Osteoblast (primary cell): ENCODE results near the gene SLC41A3. TPM values are rescaled to one million over a fixed set of nuclear protein-coding genes. Genes with fewer than 3 reads are reported as not detected.

Experiments
- DNase-seq: peaks from one replicate; pipeline ENCODE4 v3.0.0; 2011; ENCODE audit warnings: low spot score, mixed read lengths; ENCODE audit not compliant: insufficient read length; ENCODE audit errors: missing footprints
- H2AFZ ChIP-seq: 2 replicates; pipeline ENCODE4 v1.6.0; 2011; ENCODE audit warnings: mild to moderate bottlenecking, low read length
- H3K27ac ChIP-seq: 2 replicates; pipeline ENCODE4 v1.5.1; 2011; ENCODE audit warnings: mild to moderate bottlenecking, low read depth, low read length, moderate library complexity
- H3K27me3 ChIP-seq: 2 replicates; pipeline ENCODE4 v1.6.0; 2012; ENCODE audit warnings: mild to moderate bottlenecking, control low read depth, inconsistent platforms, low read length, moderate library complexity; ENCODE audit not compliant: insufficient read depth
- H3K36me3 ChIP-seq: 2 replicates; pipeline ENCODE4 v1.5.1; 2011; ENCODE audit warnings: mild to moderate bottlenecking, low read length, control low read depth, moderate library complexity; ENCODE audit not compliant: insufficient read depth
- H3K4me1 ChIP-seq: 2 replicates; pipeline ENCODE4 v1.5.1; 2011; ENCODE audit warnings: mild to moderate bottlenecking, low read length, control low read depth, moderate library complexity; ENCODE audit not compliant: insufficient read depth
- H3K4me2 ChIP-seq: 2 replicates; pipeline ENCODE4 v1.6.0; 2011; ENCODE audit warnings: mild to moderate bottlenecking, low read length; ENCODE audit not compliant: insufficient read depth
- H3K4me3 ChIP-seq: fragments of 200-600 bp; sonication (generic); 3 replicates; pipeline ENCODE4 v1.5.1; 2012; ENCODE audit warnings: mild to moderate bottlenecking, low read length, inconsistent platforms; ENCODE audit not compliant: insufficient read depth
- H3K79me2 ChIP-seq: 2 replicates; pipeline ENCODE4 v1.6.0; 2012; ENCODE audit warnings: mild to moderate bottlenecking, low read length, control low read depth, inconsistent platforms; ENCODE audit not compliant: insufficient read depth
- H3K9me3 ChIP-seq: 2 replicates; pipeline ENCODE4 v1.5.1; 2011; ENCODE audit warnings: low read depth, low read length, control low read depth
- H4K20me1 ChIP-seq: 2 replicates; pipeline ENCODE4 v1.6.0; 2012; ENCODE audit warnings: mild to moderate bottlenecking, low read length, control low read depth; ENCODE audit not compliant: insufficient read depth
- total RNA-seq: library from RNA; depleted of rRNA; stranded (reverse); fragments of >200 nt; gene quantifications from 2 replicates; pipeline ENCODE4 v1.2.3, GENCODE V29; 2012
- TF ChIP-seq, protein P1 (sequence below): IDR thresholded peaks from 2 replicates; pipeline ENCODE4 v1.5.1; 2011; ENCODE audit warnings: mild to moderate bottlenecking, low read depth, low read length, moderate library complexity; ENCODE audit errors: extremely low read depth

The SLC41A3 gene
- total RNA-seq, 1 donor = 59.4 TPM

- DNase-seq = no peak
- H3K9me3 ChIP-seq = peaks cover 2% of the 10 kb centered on the region
- peaks cover under 1% of the 10 kb centered on the region for H4K20me1 ChIP-seq
- TF ChIP-seq, protein P1, sequence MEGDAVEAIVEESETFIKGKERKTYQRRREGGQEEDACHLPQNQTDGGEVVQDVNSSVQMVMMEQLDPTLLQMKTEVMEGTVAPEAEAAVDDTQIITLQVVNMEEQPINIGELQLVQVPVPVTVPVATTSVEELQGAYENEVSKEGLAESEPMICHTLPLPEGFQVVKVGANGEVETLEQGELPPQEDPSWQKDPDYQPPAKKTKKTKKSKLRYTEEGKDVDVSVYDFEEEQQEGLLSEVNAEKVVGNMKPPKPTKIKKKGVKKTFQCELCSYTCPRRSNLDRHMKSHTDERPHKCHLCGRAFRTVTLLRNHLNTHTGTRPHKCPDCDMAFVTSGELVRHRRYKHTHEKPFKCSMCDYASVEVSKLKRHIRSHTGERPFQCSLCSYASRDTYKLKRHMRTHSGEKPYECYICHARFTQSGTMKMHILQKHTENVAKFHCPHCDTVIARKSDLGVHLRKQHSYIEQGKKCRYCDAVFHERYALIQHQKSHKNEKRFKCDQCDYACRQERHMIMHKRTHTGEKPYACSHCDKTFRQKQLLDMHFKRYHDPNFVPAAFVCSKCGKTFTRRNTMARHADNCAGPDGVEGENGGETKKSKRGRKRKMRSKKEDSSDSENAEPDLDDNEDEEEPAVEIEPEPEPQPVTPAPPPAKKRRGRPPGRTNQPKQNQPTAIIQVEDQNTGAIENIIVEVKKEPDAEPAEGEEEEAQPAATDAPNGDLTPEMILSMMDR = no peak
- no peaks in the 10 kb centered on the region for H3K27me3 ChIP-seq
- no peak overlapping the region for H3K27ac ChIP-seq
- no peaks in the 10 kb centered on the region for H3K36me3 ChIP-seq
- H3K4me1 ChIP-seq = no peaks in the 10 kb centered on the region
- no peak overlapping the region for H2AFZ ChIP-seq
- H3K4me3 ChIP-seq = no peak overlapping the region
- no peaks in the 10 kb centered on the region for H3K79me2 ChIP-seq
- H3K4me2 ChIP-seq = no peak overlapping the region
These were observed 50.7 kb downstream of the SLC41A3 start for GRCh38 chr3:126033051-126033745.

DNA sequence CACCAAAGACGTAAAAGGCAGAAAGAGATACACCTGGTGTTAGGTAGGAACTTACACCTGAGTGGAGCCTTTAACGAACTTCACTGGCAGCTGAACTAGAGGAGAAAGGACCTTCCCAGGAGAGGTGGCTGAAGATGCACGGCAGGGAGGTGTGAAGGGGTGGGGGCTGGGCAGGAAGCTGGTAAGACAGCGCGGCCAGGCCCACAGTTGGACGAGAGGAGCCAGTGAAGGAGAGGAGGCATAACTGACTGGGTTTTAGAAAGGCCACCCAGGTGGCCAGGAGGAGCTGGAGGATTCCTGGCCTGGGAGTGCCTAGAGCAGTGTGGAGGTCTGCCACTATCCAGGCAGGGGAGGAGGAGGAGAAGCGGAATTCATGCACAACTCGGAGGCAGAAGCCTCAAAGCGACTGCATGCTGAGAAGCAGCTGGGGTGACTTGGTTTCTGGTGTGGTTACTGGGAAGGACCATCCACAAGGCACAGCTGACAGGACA, 51.9 kb downstream of the SLC41A3 start:
- TF ChIP-seq, protein P1 = no peak
- no peak overlapping the region for H3K27ac ChIP-seq

GRCh38 chr3:126030455-126030854, 53.5 kb downstream of the SLC41A3 start:
- H3K79me2 ChIP-seq = no peaks in the 10 kb centered on the region
- no peak overlapping the region for H3K27ac ChIP-seq
- no peaks in the 10 kb centered on the region for H3K4me1 ChIP-seq
- no peak for DNase-seq
- H3K36me3 ChIP-seq = no peaks in the 10 kb centered on the region
- no peaks in the 10 kb centered on the region for H3K27me3 ChIP-seq
- TF ChIP-seq, protein P1 = no peak
- H3K4me3 ChIP-seq = no peak overlapping the region
- H2AFZ ChIP-seq = no peak overlapping the region
- no peaks in the 10 kb centered on the region for H4K20me1 ChIP-seq
- H3K9me3 ChIP-seq = peaks cover 3% of the 10 kb centered on the region
- no peak overlapping the region for H3K4me2 ChIP-seq

More for the DNA sequence above, 51.9 kb downstream of the SLC41A3 start:
- no peaks in the 10 kb centered on the region for H3K4me1 ChIP-seq
- H3K4me2 ChIP-seq = no peak overlapping the region
- no peaks in the 10 kb centered on the region for H3K27me3 ChIP-seq
- no peak for DNase-seq
- H3K9me3 ChIP-seq = peaks cover 3% of the 10 kb centered on the region
- no peaks in the 10 kb centered on the region for H4K20me1 ChIP-seq
- no peaks in the 10 kb centered on the region for H3K36me3 ChIP-seq
- H2AFZ ChIP-seq = no peak overlapping the region
- H3K4me3 ChIP-seq = no peak overlapping the region
- H3K79me2 ChIP-seq = no peaks in the 10 kb centered on the region

DNA sequence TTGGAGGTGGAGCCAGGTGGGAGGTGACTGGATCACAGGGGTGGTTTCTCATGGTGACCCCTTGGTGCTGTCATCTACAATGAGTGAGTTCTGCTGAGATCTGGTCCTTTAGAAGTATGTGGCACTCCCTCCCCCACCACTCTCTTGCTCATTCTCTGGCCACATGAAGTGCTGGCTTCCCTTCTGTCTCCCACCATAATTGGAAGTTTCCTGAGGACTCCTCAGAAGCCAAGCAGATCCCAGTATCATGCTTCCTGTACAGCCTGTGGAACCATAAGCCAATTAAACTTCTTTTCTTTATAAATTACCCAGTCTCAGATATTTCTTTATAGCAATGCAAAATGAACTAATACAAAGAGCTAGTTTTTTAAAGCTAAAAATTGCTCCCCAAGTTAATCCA, 54.7 kb downstream of the SLC41A3 start:
- TF ChIP-seq, protein P1 = no peak

More for the DNA sequence above, 54.7 kb downstream of the SLC41A3 start:
- H2AFZ ChIP-seq = no peak overlapping the region
- no peaks in the 10 kb centered on the region for H3K79me2 ChIP-seq
- no peak overlapping the region for H3K4me3 ChIP-seq
- peaks cover 3% of the 10 kb centered on the region for H3K9me3 ChIP-seq
- no peaks in the 10 kb centered on the region for H3K27me3 ChIP-seq
- H3K4me2 ChIP-seq = no peak overlapping the region
- no peak for DNase-seq
- H3K27ac ChIP-seq = no peak overlapping the region
- H4K20me1 ChIP-seq = no peaks in the 10 kb centered on the region
- H3K36me3 ChIP-seq = no peaks in the 10 kb centered on the region
- H3K4me1 ChIP-seq = no peaks in the 10 kb centered on the region
